ENCODE data around the gene ACD.

The ACD gene

GRCh38 chr16:67637625-67638024 lies 22.4 kb downstream of the ACD start:
- no peak overlapping the region for H3K4me3 ChIP-seq (ENCODE audit: low read depth, low read length)
- no peak for TF ChIP-seq CTCF (IDR thresholded peaks at IDR 0.05; ENCODE audit: insufficient read depth, low read depth, low read length, missing control alignments)
- DNase-seq (ENCODE audit: low read depth), result no peak

GRCh38 chr16:67636713-67637112 lies 23.3 kb downstream of the ACD start:
- DNase-seq (ENCODE audit: low read depth), result no peak
- TF ChIP-seq CTCF (IDR thresholded peaks at IDR 0.05; ENCODE audit: insufficient read depth, low read depth, low read length, missing control alignments), result no peak

GRCh38 chr16:67632415-67633172 lies 27.5 kb downstream of the ACD start:
- no peak for TF ChIP-seq CTCF (IDR thresholded peaks at IDR 0.05; ENCODE audit: insufficient read depth, low read depth, low read length, missing control alignments)

More at GRCh38 chr16:67636713-67637112, 23.3 kb downstream of the ACD start:
- H3K4me3 ChIP-seq (ENCODE audit: low read depth, low read length), result no peak overlapping the region

GRCh38 chr16:67628216-67628615 lies 31.8 kb downstream of the ACD start:
- H3K4me3 ChIP-seq (ENCODE audit: low read depth, low read length), result no peak overlapping the region
- TF ChIP-seq CTCF (IDR thresholded peaks at IDR 0.05; ENCODE audit: insufficient read depth, low read depth, low read length, missing control alignments), result no peak
- no peak for DNase-seq (ENCODE audit: low read depth)

More at GRCh38 chr16:67632415-67633172, 27.5 kb downstream of the ACD start:
- no peak overlapping the region for H3K4me3 ChIP-seq (ENCODE audit: low read depth, low read length)
- DNase-seq (ENCODE audit: low read depth), result no peak

GRCh38 chr16:67613808-67614207 lies 46.3 kb downstream of the ACD start:
- no peak for DNase-seq (ENCODE audit: low read depth)
- TF ChIP-seq CTCF (IDR thresholded peaks at IDR 0.05; ENCODE audit: insufficient read depth, low read depth, low read length, missing control alignments), result no peak
- no peak overlapping the region for H3K4me3 ChIP-seq (ENCODE audit: low read depth, low read length)

GRCh38 chr16:67608364-67608763 lies 51.7 kb downstream of the ACD start:
- H3K4me3 ChIP-seq (ENCODE audit: low read depth, low read length), result no peak overlapping the region
- no peak for TF ChIP-seq CTCF (IDR thresholded peaks at IDR 0.05; ENCODE audit: insufficient read depth, low read depth, low read length, missing control alignments)
- DNase-seq (ENCODE audit: low read depth), result peak; percentile 24

All from GM12865 (cell line).